ENCODE measurements around the gene ZNF22. TPM values are rescaled to one million over a fixed set of nuclear protein-coding genes. Genes with fewer than 3 reads are reported as not detected.

Gene ZNF22
- total RNA-seq, 1 experiment from 2014 or later, result not detected

DNA sequence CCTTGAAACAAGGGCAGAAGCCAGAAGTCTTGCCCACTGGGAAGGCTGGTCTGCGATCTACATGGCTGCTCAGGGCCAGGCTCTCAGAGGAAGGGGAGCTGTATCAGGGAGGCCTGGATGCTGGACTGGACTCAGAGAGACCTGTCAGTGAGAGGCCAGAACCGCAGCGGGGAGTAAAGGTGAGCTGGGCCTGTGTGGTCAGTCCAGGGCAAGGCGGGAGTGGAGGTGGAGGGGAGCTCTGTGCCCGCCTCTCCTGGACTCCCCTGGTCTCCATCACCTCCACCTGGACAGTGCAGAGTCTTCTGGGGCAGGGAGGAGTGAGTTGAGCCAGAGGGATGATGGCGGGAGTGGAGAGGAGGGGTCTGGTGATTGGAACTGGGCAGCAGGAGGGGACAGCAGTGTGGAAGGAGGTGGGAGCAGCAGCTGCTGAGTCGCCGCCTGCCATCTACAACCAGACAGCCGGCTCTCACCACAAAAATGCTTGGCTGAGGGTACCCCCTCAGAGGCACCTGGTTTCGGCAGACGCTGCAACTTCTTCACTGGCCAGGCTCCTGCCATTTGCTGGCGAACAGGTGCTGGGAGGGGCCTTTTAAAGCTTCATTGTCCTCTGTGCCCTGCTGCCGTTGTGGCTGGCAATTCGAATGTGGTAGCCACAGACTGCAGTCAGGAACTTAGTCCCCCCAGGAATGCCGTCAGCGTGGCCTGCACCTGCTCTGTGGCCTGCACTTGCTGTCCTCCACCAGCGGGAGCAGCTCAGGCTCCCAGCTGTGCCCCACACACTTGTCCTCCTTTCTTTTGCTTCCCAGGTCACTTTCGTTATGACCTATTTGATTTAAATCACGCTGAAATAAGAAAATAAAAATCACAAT lies 37.6 kb upstream of the ZNF22 start:
- DNase-seq (ENCODE audit: low read depth), result no peak
- in situ Hi-C loops (cut with HindIII; ENCODE audit: low pct_unique_long_range_greater_than_20kb, low sequenced_read_pairs), result no loop called here

DNA sequence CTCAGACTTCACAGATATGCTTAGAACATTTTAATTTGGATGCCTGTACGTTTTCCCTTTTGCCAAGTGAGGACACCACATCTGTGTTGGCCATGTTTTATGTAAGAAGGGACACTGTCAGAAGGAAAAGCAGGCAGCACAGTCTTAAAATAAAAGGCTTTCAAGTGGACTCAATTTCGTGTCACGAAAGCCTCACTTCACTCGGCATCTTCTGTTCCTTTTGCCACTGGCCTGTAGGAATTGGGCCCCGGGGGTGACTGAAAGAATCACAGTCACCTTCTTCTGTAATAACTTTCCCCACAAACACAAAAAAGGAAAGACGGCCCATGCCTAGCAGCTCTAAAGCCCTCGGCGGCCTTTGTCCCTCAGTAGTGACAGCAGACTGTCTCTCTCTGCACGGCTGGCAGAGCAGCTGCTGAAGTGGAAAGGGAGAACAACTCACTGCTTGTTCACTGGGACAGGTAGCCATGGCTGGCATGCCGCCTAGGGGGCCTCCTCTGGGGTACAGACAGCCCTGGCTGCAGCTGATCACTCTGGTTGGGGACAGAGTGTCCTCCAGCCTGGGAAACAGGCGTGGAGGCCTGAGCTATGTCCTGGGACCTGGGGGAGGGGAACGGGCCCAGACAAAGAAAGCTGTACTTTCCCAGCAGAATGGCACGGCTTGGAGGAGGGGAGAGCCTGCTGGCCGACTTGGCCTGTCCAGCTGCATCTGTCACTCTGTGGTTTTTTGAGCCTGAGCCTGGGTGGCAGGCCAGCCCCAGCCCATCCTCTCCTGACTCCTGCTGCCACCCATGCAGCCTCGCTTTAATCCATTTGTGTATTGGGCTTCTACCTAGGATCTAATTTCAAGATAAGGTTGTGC lies 36.7 kb upstream of the ZNF22 start:
- in situ Hi-C loops (cut with HindIII; ENCODE audit: low pct_unique_long_range_greater_than_20kb, low sequenced_read_pairs), result no loop called here

DNA sequence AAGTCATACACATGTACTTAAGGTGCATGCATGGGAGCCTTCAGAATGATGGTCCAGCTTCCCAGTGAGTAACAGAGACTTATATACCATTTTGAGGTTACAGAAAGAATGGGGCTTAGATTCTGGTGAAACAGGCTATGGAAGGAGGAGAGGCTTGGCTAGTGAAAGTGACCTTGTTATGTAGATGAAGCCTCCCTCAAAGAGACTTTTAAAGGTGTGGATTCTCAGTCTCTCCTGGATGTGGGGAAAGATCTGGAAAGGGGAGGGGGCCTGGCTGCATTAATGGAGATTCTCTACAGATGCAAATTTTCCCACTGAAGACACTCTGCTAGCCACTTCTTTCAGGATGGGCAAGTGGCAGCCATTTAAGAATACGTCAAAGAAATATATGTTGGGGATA lies 35.6 kb upstream of the ZNF22 start:
- no peak for DNase-seq (ENCODE audit: low read depth)
- in situ Hi-C loops (cut with HindIII; ENCODE audit: low pct_unique_long_range_greater_than_20kb, low sequenced_read_pairs), result no loop called here

More for the DNA sequence above, 36.7 kb upstream of the ZNF22 start:
- peak; percentile 84 for DNase-seq (ENCODE audit: low read depth)

DNA sequence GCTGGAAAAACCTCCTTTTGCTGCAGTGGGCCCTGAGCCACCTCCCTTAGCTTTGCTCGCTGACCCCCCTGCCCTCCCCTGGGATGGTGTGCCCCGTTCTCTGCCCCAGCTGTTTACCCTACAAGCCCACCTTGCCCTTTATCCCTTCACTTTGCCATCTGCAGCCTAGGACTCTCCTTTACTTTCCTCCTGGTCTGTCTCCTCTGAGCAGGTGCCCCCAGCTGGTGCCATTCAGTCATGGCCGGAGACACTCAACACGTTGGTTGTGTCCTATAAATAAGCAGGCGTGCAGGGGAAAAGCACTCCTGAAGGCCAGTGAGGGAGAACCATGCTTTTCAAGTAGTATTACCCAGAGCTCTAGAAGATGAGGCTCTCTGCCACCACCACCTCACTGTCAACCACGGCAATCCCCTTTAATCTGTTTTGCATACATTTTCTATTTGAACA lies 35.0 kb upstream of the ZNF22 start:
- DNase-seq (ENCODE audit: low read depth), result no peak
- in situ Hi-C loops (cut with HindIII; ENCODE audit: low pct_unique_long_range_greater_than_20kb, low sequenced_read_pairs), result no loop called here

DNA sequence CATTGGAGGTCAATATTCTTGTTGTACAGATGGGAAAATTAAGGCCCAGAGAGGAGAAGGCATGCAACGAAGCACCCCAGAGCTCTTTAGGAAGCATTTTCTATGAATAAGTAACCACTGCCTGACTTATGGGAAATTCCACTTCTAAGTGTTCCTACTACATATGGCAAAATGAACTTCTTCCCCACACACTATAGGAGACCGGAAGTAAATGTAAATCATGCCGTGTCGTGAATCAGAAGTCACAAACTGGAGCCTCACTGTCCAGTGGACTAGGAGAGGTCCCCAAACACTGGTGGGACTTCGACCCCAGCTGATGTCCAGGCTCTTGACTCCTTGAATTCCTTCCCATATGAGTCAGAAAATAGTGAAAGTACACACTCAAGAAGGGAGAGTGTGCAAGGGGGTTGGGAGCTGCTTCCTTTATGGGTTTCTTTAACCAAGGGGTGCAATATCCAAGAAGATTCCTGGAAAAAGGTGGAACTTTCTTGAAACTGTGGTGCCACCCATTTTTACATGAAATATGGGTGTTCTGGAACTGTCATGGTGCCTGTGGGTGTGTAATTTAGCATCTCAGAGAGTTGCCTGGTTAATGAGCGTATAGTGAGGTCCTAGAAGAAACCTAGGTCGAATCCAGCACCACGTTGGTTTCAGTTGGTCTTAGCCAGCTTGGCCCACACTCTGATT lies 34.5 kb upstream of the ZNF22 start:
- in situ Hi-C loops (cut with HindIII; ENCODE audit: low pct_unique_long_range_greater_than_20kb, low sequenced_read_pairs), result no loop called here
- DNase-seq (ENCODE audit: low read depth), result no peak

DNA sequence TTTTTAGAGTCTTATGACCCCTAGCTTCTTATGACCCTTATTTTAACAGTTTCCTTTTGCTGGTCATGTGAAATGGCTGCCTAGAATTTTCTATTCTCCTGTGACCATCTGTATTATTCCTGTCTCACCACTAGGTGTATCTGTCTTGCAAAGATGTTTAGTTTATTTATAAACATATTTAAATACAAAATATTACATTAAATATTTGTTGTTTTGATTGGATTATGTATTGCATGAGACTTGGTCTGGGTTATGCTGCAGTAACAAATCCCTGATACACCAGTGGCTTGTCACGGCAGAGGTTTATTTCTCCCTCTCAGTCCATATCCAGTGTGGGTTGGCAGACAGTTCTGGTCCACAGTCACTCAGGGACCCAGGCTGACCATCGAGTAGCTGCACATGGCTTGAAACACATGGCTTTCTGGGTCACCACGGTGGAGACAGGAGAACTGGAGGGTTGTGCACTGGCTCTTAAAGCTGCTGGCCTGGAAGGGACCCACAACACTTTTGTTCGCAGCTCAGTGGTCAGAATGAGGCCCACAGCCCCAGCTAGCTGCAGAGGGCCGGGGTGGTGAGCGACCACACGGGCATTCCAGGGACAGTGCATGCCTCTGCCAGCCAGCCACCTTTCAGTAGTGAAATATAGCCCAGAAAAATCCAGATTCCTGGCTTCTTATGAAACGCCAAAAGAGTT lies 33.8 kb upstream of the ZNF22 start:
- in situ Hi-C loops (cut with HindIII; ENCODE audit: low pct_unique_long_range_greater_than_20kb, low sequenced_read_pairs), result no loop called here
- DNase-seq (ENCODE audit: low read depth), result no peak

DNA sequence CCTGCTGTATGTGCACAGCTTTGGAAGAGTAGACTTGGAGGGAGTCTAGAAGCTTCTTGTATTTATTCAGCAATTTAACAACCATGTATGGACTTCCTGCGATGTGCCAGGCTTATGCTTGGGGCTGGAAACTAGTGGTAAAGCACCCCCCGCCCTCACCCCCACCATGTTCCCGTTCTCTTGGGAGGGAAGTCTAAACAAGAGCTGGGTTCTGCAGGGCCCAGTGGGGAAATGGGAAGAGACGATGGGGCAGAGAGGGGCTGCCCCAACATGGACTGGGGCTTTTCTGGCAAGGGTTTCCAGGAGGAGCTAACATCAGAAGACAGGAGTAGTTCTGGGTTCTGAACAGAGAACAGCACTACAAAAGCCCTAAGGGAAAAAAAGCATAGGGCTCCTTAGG lies 33.1 kb upstream of the ZNF22 start:
- in situ Hi-C loops (cut with HindIII; ENCODE audit: low pct_unique_long_range_greater_than_20kb, low sequenced_read_pairs), result no loop called here
- DNase-seq (ENCODE audit: low read depth), result no peak

DNA sequence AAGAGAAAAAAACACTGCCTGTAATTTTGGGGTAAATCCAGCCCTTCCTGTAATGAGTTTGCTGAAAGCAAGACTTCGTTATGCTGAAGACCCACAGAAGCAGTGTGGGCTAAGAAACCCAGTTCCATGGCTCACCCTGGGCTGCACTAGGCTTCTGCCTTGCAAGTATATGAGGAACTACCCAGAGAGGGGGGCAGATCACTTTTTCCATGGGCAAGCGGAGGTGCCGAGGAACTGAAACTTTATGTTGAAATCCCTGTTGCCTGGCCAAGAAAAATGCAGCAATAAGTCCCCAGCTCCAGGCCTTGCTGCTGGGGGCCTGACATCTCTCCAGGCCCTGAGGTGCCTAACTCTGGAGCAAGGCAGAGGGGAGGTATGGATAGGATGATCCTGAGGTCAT lies 32.6 kb upstream of the ZNF22 start:
- DNase-seq (ENCODE audit: low read depth), result no peak
- in situ Hi-C loops (cut with HindIII; ENCODE audit: low pct_unique_long_range_greater_than_20kb, low sequenced_read_pairs), result no loop called here

DNA sequence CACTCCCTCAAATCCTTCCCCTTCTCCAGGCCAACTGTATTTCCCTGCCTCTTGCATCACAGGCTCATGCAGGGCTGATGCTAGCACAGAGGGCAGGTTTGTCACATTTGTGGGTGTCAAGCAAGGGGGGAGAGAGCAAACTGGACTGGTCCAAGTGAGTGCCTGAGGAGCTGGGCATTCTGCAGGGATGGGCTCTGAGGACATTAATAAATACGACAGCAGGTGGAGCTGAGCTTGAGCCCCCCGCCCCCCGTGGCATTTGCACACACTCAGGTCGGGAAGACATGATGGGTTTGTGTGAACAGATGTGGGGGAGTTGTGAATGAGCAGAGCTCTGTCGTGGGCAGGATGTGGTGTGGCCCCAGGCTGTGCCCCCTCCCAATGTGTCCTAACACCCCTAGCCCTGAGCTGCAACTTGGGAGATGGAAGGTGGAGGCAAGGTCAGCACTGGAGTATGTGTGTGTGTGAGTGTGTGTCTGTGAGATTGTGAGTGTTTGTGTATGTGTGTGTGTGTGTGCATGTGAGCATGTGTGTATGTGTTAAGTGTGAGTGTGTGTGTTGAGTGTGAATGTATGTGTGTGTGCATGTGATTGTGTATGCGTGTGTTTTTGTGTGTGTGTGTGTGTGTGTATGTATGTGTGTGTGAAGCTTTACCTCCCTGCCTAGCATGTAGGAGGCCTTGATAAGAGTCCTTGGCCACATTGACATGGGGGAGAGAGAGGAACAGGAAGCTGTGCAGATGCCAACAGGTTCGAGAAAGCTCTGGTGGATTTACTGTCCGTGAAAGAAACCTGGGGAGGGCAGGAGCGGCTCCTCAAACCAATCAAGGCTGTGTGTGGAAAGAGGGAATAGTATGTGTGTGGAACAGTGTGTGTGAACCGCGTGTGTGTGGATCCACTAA lies 32.0 kb upstream of the ZNF22 start:
- in situ Hi-C loops (cut with HindIII; ENCODE audit: low pct_unique_long_range_greater_than_20kb, low sequenced_read_pairs), result no loop called here
- no peak for DNase-seq (ENCODE audit: low read depth)

DNA sequence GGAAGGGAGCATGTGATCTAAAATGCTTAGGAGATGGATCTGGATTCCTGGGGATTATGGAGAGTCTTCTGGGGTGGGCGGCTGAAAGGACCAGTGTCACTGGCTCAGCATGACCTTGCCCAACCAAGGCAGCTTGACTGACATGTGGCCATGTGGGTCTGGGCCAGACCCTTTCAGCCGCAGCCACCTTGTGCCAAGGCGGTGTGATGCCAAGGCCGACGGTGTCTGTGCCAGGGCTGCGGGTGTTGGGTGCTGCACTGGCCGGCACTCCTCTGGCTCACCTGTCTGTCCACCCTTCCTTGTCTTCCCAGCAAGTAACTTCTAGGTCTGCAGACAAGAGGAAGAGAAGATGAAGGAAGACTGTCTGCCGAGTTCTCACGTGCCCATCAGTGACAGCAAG lies 30.9 kb upstream of the ZNF22 start:
- in situ Hi-C loops (cut with HindIII; ENCODE audit: low pct_unique_long_range_greater_than_20kb, low sequenced_read_pairs), result no loop called here
- DNase-seq (ENCODE audit: low read depth), result no peak

DNA sequence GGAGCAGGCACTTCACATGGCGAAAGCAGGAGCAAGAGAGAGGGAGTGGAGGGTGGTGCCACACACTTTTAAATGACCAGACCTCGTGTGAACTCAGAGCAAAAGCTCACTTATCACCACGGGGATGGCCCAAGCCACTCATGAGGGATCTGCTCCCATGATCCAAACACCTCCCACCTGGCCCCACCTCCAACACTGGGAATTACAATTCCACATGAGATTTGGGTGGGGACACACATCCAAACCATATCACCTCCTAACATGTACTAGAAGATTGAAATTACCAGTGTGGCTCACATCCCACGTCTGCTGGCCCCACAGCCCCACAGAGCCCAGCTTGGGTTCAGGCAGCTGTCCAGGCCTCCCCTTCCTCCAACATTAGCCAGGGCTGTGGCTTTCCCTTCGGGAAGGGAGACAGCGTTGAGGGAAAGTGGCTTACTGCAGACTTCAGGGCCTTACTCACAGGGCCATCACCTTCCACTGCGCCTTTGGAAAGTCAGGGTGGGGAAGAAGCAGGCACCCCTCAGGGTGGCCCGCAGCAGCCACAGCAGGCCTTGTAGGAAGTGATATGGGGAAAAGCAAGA lies 29.8 kb upstream of the ZNF22 start:
- in situ Hi-C loops (cut with HindIII; ENCODE audit: low pct_unique_long_range_greater_than_20kb, low sequenced_read_pairs), result no loop called here
- DNase-seq (ENCODE audit: low read depth), result no peak

DNA sequence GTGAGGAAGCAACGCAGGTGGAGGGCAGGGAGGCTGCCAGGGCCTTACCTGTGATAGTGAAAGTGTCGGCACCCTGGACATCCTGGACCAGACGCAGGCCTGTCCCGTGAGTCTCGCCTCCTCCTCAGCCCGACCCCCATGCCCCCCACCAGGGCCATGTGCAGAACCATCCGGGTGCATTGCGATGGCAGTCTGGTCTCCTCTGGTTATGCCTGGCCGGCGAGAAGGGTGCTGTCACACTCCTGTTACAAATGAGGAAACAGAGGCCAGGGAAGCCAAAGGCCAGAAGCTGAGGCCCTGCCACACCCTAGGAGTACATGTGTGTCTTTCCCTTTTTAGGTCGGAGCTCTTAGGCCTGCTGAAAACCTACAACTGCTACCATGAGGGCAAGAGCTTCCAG lies 29.3 kb upstream of the ZNF22 start:
- no peak for DNase-seq (ENCODE audit: low read depth)
- in situ Hi-C loops (cut with HindIII; ENCODE audit: low pct_unique_long_range_greater_than_20kb, low sequenced_read_pairs), result no loop called here

DNA sequence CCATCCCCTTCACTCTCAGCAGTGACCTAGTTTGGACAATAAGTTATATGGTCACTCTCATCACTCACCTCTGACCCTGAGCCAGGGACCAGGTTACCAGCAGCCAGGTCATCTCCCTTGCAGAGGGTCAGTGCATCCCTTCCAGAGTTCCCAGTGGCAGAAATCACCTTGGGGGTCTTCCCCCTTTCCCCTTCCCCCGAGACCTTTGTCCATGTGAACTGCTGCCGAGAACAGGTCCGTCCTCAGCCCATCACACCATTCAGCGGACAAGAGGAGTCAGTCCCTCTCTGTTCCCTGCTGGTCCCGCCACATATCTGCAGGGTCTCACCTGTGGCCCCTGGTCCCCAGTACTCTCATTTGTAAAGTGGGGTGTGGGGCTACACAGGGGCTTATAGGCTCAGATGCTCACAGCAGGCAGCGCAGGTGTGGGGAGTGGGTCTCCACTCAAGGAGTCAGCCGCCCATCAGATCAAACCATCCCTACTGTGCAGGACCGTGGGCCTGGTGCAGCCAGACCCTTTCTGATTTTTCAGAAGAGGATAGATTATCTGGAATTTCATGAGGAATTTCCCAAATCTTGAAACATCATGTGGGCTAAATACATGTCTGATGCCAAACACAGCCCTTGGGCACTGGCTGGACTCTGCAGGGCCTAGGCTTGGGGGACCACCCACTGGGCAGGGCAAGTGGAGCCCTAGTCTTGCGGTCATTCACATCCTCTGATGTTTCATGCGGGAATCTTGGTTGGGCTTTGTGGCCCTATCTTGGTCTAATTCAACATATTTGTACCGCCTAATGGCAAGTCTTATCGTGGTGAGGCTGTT lies 28.6 kb upstream of the ZNF22 start:
- DNase-seq (ENCODE audit: low read depth), result no peak
- in situ Hi-C loops (cut with HindIII; ENCODE audit: low pct_unique_long_range_greater_than_20kb, low sequenced_read_pairs), result no loop called here

DNA sequence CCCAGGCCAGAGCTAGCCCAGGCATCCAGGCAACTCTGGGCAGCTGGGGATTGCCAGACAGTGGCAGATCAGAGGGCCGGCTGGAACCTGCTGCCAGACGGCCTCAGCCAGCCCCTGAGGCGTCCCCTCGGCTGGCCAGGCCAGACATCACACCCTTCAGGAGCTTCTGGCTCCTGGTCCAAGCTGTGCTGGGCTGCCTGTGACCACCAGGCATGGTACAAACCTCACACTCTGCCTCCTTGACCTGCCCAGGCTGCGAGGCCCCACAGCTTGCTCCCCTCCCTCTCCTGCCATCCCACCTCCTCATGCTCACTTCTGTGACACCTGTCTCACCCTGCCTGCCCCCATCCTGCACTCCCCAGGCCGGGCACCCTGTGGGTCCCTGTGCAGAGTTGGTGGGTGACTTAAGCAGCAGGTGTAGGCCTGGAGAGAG lies 27.8 kb upstream of the ZNF22 start:
- in situ Hi-C loops (cut with HindIII; ENCODE audit: low pct_unique_long_range_greater_than_20kb, low sequenced_read_pairs), result no loop called here
- DNase-seq (ENCODE audit: low read depth), result no peak

DNA sequence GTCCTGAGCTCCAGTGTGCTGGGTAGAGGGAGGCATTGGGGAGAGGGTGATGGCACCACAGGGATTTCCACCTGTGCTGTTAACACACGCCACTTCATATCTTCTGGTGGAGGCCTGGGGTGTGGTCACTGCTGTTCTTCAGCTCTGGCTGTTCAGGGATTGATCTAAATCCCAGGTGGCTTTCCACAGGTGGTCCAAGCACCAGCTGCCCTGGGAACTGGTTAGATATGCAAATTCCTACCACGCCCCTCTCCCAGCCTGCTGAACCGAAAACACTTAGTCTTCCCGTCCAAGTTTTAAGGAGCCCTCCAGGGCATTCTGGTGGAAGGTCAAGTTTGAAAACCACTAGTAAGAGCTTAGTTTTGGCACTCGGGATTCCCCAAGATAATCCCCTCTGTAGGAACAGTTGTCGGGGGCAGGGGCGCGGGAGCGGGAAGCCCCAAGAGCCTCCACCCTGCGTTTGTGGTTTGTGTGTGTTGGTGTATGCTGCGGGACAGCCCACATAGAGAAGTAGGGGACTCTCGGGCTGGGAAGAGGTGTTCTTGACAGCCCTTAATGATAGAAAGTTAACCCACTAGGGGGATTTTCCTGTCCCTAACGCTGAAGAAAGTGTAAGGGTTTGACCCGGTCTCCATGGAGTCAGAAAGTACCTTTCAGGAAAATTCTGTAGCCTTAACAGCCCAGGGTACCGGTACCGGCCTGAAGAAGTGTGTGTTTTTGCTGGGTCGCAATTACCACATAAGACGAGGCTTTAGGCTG lies 27.2 kb upstream of the ZNF22 start:
- in situ Hi-C loops (cut with HindIII; ENCODE audit: low pct_unique_long_range_greater_than_20kb, low sequenced_read_pairs), result no loop called here
- DNase-seq (ENCODE audit: low read depth), result peak; percentile 19

Measured in Caki2 (cell line).